Measurements from ENCODE around the gene KCNIP4.

- no peak for TF ChIP-seq CTCF (IDR thresholded peaks at IDR 0.05)
- no peak for TF ChIP-seq POLR2A (IDR thresholded peaks at IDR 0.05)
Measured at GRCh38 chr4:21887481-21887880, 61.1 kb downstream of the KCNIP4 start.

Data from heart left ventricle (tissue), 13 donors.